ENCODE results near the gene NR1D2. TPM values are rescaled to one million over a fixed set of nuclear protein-coding genes. Genes with fewer than 3 reads are reported as not detected.
"Not testable (repeated sequence)": the region's sequence is repeated elsewhere in the genome, so short reads cannot be mapped to it uniquely, and the experiment has no call there.

NR1D2 gene
- total RNA-seq, 1 experiment from 2014 or later = 9.5 TPM

DNA sequence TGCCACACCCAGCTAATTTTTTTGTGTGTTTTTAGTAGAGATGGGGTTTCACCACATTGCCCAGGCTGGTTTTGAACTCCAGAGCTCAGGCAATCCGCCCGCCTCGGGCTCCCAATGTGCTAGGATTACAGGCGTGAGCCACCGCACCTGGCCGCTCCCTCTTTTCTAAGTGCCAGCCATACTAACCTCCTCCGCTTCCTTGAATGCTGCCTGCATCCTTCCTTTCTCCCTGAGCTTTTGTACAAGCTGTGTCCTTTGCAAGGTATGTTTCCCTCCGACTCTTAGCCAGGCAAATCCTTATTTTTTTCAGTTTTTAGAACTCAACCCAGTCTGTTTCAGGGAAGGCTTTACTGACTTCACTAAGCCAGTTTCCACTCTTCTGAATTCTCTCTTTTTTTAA is 60.6 kb downstream of the NR1D2 start:
- CTCF ChIA-PET = no interaction called here
- Histone ChIP-seq H3K9me3 (ENCODE audit: control insufficient read depth, insufficient read depth, low read depth, low read length) (no peaks in the 10 kb centered on the region), H3K4me1 (ENCODE audit: control insufficient read depth, insufficient read depth, low read length) (no peaks in the 10 kb centered on the region), H3K4me3 (ENCODE audit: low read depth in 2 of 2, low read length in 2 of 2) (no peak overlapping the region), H3K27ac (ENCODE audit: low read length) (no peak overlapping the region), H3K27me3 (ENCODE audit: control insufficient read depth, insufficient read depth, low read length) (no peaks in the 10 kb centered on the region), H3K36me3 (ENCODE audit: control insufficient read depth, insufficient read depth, low read length) (no peaks in the 10 kb centered on the region)
- no peak for TF ChIP-seq POLR2AphosphoS5 (IDR thresholded peaks at IDR 0.05; ENCODE audit: low read depth, low read length)
- TF ChIP-seq TCF7L2 (IDR thresholded peaks at IDR 0.05; ENCODE audit: low read depth, low read length) = no peak
- TF ChIP-seq SIN3A (IDR thresholded peaks at IDR 0.05; ENCODE audit: borderline replicate concordance, insufficient read depth, low read depth, low read length) = no peak
- TF ChIP-seq REST (IDR thresholded peaks at IDR 0.05; ENCODE audit: insufficient read depth in 1 of 2, low read depth in 2 of 2, low read length in 1 of 2) = no peak
- TF ChIP-seq CTCF (IDR thresholded peaks at IDR 0.05) = no peak
- no peak for DNase-seq (ENCODE audit: low read depth, low spot score)
- in situ Hi-C loops (cut with HindIII; ENCODE audit: low pct_unique_long_range_greater_than_20kb, low sequenced_read_pairs) (no loop called here), intact Hi-C loops (cut with micrococcal nuclease; ENCODE audit: unreplicated experiment) (no loop called here)
- POLR2A ChIA-PET = no interaction called here
- no TSS peak for BruUV-seq (replicated peaks)
- ATAC-seq = no peak

- H3K4me3 ChIP-seq (ENCODE audit: low read depth in 2 of 2, low read length in 2 of 2); POLR2A ChIA-PET; H3K9me3 ChIP-seq (ENCODE audit: control insufficient read depth, insufficient read depth, low read depth, low read length); DNase-seq (ENCODE audit: low read depth, low spot score); H3K36me3 ChIP-seq (ENCODE audit: control insufficient read depth, insufficient read depth, low read length); CTCF ChIA-PET; ATAC-seq; H3K4me1 ChIP-seq (ENCODE audit: control insufficient read depth, insufficient read depth, low read length); in situ Hi-C loops (cut with HindIII; ENCODE audit: low pct_unique_long_range_greater_than_20kb, low sequenced_read_pairs); H3K27me3 ChIP-seq (ENCODE audit: control insufficient read depth, insufficient read depth, low read length); intact Hi-C loops (cut with micrococcal nuclease; ENCODE audit: unreplicated experiment); BruUV-seq (replicated peaks); H3K27ac ChIP-seq (ENCODE audit: low read length): not testable (repeated sequence)
These were observed 65.7 kb downstream of the NR1D2 start for GRCh38 chr3:24010834-24011233.

GRCh38 chr3:24012589-24013269 is 67.6 kb downstream of the NR1D2 start:
- H3K4me3 ChIP-seq (ENCODE audit: low read depth in 2 of 2, low read length in 2 of 2) = no peak overlapping the region
- no peaks in the 10 kb centered on the region for H3K27me3 ChIP-seq (ENCODE audit: control insufficient read depth, insufficient read depth, low read length)
- DNase-seq (ENCODE audit: low read depth, low spot score) (no peak), ATAC-seq (no peak)
- intact Hi-C loops (cut with micrococcal nuclease; ENCODE audit: unreplicated experiment) = no loop called here
- TF ChIP-seq TCF7L2 (IDR thresholded peaks at IDR 0.05; ENCODE audit: low read depth, low read length) (no peak), POLR2AphosphoS5 (IDR thresholded peaks at IDR 0.05; ENCODE audit: low read depth, low read length) (no peak), REST (IDR thresholded peaks at IDR 0.05; ENCODE audit: insufficient read depth in 1 of 2, low read depth in 2 of 2, low read length in 1 of 2) (no peak), SIN3A (IDR thresholded peaks at IDR 0.05; ENCODE audit: borderline replicate concordance, insufficient read depth, low read depth, low read length) (no peak), CTCF (IDR thresholded peaks at IDR 0.05) (no peak)
- no peaks in the 10 kb centered on the region for H3K36me3 ChIP-seq (ENCODE audit: control insufficient read depth, insufficient read depth, low read length)
- ChIA-PET CTCF (no interaction called here), POLR2A (no interaction called here)
- in situ Hi-C loops (cut with HindIII; ENCODE audit: low pct_unique_long_range_greater_than_20kb, low sequenced_read_pairs) = no loop called here
- BruUV-seq (replicated peaks) = no TSS peak
- H3K4me1 ChIP-seq (ENCODE audit: control insufficient read depth, insufficient read depth, low read length) = no peaks in the 10 kb centered on the region
- H3K27ac ChIP-seq (ENCODE audit: low read length) = no peak overlapping the region
- H3K9me3 ChIP-seq (ENCODE audit: control insufficient read depth, insufficient read depth, low read depth, low read length) = no peaks in the 10 kb centered on the region
